Esophagus squamous epithelium (tissue), 5 donors: ENCODE data around the gene LAMP1. TPM values are rescaled to one million over a fixed set of nuclear protein-coding genes. Genes with fewer than 3 reads are reported as not detected.
"Not testable (repeated sequence)": the region's sequence is repeated elsewhere in the genome, so short reads cannot be mapped to it uniquely, and the experiment has no call there.

Source experiments
- DNase-seq: peaks from one replicate; lab custom pipeline; 2025; lab: John Stamatoyannopoulos, UW
- H3K27ac ChIP-seq, 4 donors: fragments of 200-600 bp; sonication (generic); one replicate each; pipeline ENCODE4 v1.5.1; 2016 to 2019; ENCODE audit warnings: mild to moderate bottlenecking in 1 of 4
- H3K27me3 ChIP-seq, 4 donors: fragments of 200-600 bp; sonication (generic); 1 replicate in 3 of 4; 2 replicates in 1 of 4; pipeline versions ENCODE4 v1.5.1 to v1.6.0; 2017 to 2021; ENCODE audit warnings: antibody characterized with exemption in 1 of 4
- H3K36me3 ChIP-seq, 3 donors: fragments of 200-600 bp; sonication (generic); one replicate each; pipeline ENCODE4 v1.5.1; 2016 to 2019
- H3K4me1 ChIP-seq, 3 donors: fragments of 200-600 bp; sonication (generic); one replicate each; pipeline ENCODE4 v1.5.1; 2017 to 2019
- H3K4me3 ChIP-seq, 4 donors: fragments of 200-600 bp; sonication (generic); 1 replicate in 3 of 4; 2 replicates in 1 of 4; pipeline ENCODE4 v1.5.1; 2016 to 2019; ENCODE audit warnings: mild to moderate bottlenecking in 2 of 4, moderate library complexity in 1 of 4
- H3K9me3 ChIP-seq, 3 donors: fragments of 200-600 bp; sonication (generic); one replicate each; pipeline ENCODE4 v1.5.1; 2016 to 2019
- CTCF ChIP-seq, 6 experiments: fragments of 450-650 bp in 4 of 6; fragments of 200-600 bp in 2 of 6; sonication (generic) in 2 of 6; IDR thresholded peaks; one replicate each; pipeline ENCODE4 v1.5.1; 2016 to 2019; ENCODE audit warnings: antibody characterized with exemption in 6 of 6, mild to moderate bottlenecking in 4 of 6, moderate library complexity in 4 of 6
- POLR2A ChIP-seq, 4 donors: fragments of 450-650 bp; IDR thresholded peaks; one replicate each; pipeline ENCODE4 v1.6.1; 2017; ENCODE audit warnings: antibody characterized with exemption in 4 of 4, mild to moderate bottlenecking in 4 of 4, moderate library complexity in 3 of 4
- WGBS, 2 donors: methylation state at CpG; one replicate each; pipeline ENCODE4 v1.1.5; 2018; 5-methylcytosine and 5-hydroxymethylcytosine counted together
- intact Hi-C: fragments of 100-400 bp; cut with DNase I; formaldehyde crosslinking; loops from one replicate; pipeline ENCODE4 v1.15.0; 2022
- small RNA-seq, 4 donors: library from RNA; depleted of rRNA; stranded (forward); fragments of <200 nt; gene quantifications; one replicate each; pipeline ENCODE3, GENCODE V24; 2016
- total RNA-seq, 4 donors: library from RNA; depleted of rRNA; stranded (reverse); fragments of >200 nt; gene quantifications; one replicate each; pipeline ENCODE4 v1.1.0, GENCODE V29; 2016
- donor health status: DM: yes; HTN: yes; CAD: no.

Gene LAMP1
- total RNA-seq, 4 donors from 2014 or later: 95.4 to 153 (median 123) TPM

DNA sequence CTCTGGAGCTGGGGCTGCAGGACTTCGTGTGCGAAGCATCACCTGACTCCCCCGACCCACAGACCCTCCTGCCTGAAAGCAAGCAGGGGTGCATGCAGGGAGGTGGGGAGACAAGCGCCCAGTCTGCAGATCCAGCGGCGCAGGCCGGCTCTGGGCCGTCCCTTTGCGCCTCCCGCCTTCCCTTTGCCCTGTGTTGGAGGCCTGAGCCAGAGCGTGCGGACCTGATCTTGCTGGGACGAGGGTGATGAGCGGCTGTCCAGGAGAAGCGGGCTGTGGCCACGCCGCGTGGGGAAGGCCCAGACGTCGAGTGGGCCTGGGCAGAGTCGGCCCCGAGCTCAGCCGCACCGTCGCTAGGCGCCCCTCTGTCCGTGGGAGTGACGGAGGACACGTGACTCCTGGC is 72.2 kb downstream of the LAMP1 start:
- no peak overlapping the region for H3K4me3 ChIP-seq
- peaks cover 0 to 21% (median 0%) of the 10 kb centered on the region in 4 donors for H3K27me3 ChIP-seq
- H3K4me1 ChIP-seq: peaks cover 0 to 11% (median 0%) of the 10 kb centered on the region in 3 donors
- no peak for DNase-seq
- no peak overlapping the region for H3K27ac ChIP-seq
- intact Hi-C loops: no loop called here
- no peak for TF ChIP-seq CTCF (IDR thresholded peaks at IDR 0.05)
- TF ChIP-seq POLR2A (IDR thresholded peaks at IDR 0.05): no peak
- no peaks in the 10 kb centered on the region for H3K36me3 ChIP-seq
- H3K9me3 ChIP-seq: no peaks in the 10 kb centered on the region
- WGBS, 2 donors: 80 to 91% methylated on average over 3 to 13 of the region's 29 CpGs

GRCh38 chr13:113369881-113370280 is 72.8 kb downstream of the LAMP1 start:
- WGBS, 2 donors: 88 to 96% methylated on average over 4 of the region's 10 CpGs
- Histone ChIP-seq H3K27ac (no peak overlapping the region), H3K36me3 (no peaks in the 10 kb centered on the region), H3K27me3 (peaks cover 0 to 21% (median 0%) of the 10 kb centered on the region in 4 donors), H3K4me3 (no peak overlapping the region), H3K9me3 (no peaks in the 10 kb centered on the region), H3K4me1 (peaks cover 0 to 6% (median 0%) of the 10 kb centered on the region in 3 donors)
- no peak for DNase-seq
- TF ChIP-seq CTCF (IDR thresholded peaks at IDR 0.05) (no peak), POLR2A (IDR thresholded peaks at IDR 0.05) (no peak)
- intact Hi-C loops: no loop called here

DNA sequence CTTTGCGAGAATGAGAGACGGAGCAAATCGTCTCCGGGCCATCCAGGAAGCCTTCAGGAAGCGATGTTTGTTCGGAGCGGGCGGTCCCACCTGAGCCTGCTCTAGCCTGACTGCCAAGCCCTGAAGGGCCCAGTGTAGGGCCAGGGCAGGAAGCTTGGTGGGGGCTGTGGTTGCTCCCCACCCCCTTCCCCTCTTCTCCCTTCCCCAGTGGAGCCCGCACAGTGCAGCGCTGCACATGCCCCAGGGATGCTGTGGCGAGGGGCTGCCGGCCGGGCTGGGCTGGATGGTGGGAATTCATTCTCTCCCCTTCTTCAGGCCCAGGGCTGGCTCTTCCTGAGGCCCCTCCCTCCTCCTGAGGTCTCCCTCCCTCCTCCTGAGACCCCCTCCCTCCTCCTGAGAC is 74.0 kb downstream of the LAMP1 start:
- intact Hi-C loops: no loop called here
- Histone ChIP-seq H3K9me3 (no peaks in the 10 kb centered on the region), H3K4me1 (no peaks in the 10 kb centered on the region), H3K27ac (no peak overlapping the region), H3K4me3 (no peak overlapping the region), H3K27me3 (peaks cover 0 to 11% (median 0%) of the 10 kb centered on the region in 4 donors), H3K36me3 (no peaks in the 10 kb centered on the region)
- DNase-seq: no peak
- no peak for TF ChIP-seq POLR2A (IDR thresholded peaks at IDR 0.05)
- TF ChIP-seq CTCF (IDR thresholded peaks at IDR 0.05): no peak
- WGBS, 2 donors: 68 to 77% methylated on average over 7 to 8 of the region's 13 CpGs

DNA sequence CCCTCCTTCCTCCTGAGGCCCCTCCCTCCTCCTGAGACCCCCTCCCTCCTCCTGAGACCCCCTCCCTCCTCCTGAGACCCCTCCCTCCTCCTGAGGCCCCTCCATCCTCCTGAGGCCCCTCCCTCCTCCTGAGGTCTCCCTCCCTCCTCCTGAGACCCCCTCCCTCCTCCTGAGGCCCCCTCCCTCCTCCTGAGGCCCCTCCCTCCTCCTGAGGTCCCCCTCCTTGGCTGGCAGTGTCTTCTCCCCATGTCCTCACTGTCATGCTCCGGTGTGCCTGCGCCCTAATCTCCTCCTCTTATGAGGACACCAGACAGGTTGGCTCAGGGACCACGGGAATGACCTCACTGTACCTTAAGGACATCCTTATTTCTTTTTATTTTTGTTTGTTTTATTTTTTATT is 74.7 kb downstream of the LAMP1 start:
- H3K27ac ChIP-seq, H3K36me3 ChIP-seq, H3K4me3 ChIP-seq, intact Hi-C loops, H3K4me1 ChIP-seq, DNase-seq, H3K9me3 ChIP-seq: not testable (repeated sequence)
- peaks cover 0 to 11% (median 0%) of the 10 kb centered on the region in 4 donors for H3K27me3 ChIP-seq
- WGBS, 2 donors: 77 to 82% methylated on average over 3 of the region's 3 CpGs

Small RNAs within 50 kb of the gene (small RNA-seq; reads per million reads assigned to genes)
- gene MIR8075: 0 reads per million in 4 donors

Other genes with a start within 250 kb of the LAMP1 start
- gene F7, start 191.4 kb upstream of the LAMP1 start, total RNA-seq: not detected
- gene F10, start 174.4 kb upstream of the LAMP1 start, total RNA-seq: 10 to 100 TPM in 1 of 4 donors, 1 to 10 TPM in 2, under 1 TPM in 1; 0.61 to 21.6 (median 4.5) TPM
- gene PROZ, start 138.6 kb upstream of the LAMP1 start, total RNA-seq: not detected
- 10 to 100 TPM; 21.0 to 47.9 (median 33.6) TPM for gene PCID2, start 88.6 kb upstream of the LAMP1 start, total RNA-seq
- 100 to 1,000 TPM in 1 of 4 donors, 10 to 100 TPM in 3; 55.8 to 110 (median 76.8) TPM for gene CUL4A, start 87.6 kb upstream of the LAMP1 start, total RNA-seq
- gene GRTP1, start 66.9 kb downstream of the LAMP1 start, total RNA-seq: 10 to 100 TPM; 14.7 to 18.5 (median 15.7) TPM
- 1 to 10 TPM in 3 of 4 donors, under 1 TPM in 1; 0.31 to 3.5 (median 2.2) TPM for gene ADPRHL1, start 156.2 kb downstream of the LAMP1 start, total RNA-seq
- gene DCUN1D2, start 193.5 kb downstream of the LAMP1 start, total RNA-seq: 10 to 100 TPM in 1 of 4 donors, 1 to 10 TPM in 3; 4.7 to 14.1 (median 7.7) TPM